ENCODE measurements around the gene DLG3. TPM values are rescaled to one million over a fixed set of nuclear protein-coding genes. Genes with fewer than 3 reads are reported as not detected.
A peak's percentile ranks its signal among the peaks of the same experiment; 100 is the strongest.

Gene DLG3
- total and polyA plus RNA-seq, 2 of the 8 experiments (the other 6 are each of a cell fraction or from before 2014, with no cell fraction given), result 29.2 to 63.8 TPM

DNA sequence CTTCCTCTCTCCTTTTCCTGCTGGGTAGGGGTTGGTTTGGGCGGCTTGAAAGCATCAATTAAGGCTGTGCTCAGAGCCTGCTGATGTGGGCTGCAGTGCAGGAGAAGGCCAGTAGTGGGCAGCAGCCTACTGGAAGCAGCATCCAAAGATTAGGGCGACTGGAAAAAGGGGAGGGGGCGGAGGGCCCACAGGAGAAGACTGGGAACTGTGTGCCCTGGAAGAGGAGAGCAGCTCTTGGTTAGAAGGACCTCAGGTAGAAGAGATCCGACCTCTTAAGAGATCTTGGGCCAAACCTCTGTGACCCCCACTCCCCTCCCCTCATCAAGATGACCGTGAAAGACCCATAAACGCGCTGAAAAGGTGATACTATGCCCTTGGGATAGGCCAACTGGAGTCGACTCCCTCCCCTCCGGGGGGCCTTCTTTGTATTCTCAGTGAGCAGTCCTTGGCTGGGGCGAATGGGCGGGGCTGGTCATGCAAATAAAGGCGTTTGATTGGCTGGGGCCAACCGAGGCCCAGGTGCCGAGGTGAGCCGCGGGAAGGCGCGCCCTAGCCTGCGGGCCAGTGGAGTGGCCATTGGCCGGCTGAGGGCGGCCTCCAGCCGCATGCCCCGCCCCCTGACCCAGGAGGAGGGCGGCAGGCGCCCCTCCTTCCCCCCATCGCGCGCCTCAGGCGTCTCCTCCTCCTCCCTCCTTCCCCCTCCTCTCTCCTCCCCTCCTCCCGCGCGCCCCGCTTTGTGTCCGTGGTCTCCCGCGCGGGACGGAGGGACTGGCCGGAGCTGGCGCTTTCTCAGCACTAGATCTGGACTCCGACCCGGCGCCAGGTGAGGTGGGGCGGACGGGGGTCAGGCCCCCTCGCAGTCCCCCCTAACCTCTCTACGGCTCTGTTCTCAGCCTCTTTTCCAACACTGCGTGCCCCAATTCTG is 10.1 kb downstream of the DLG3 start:
- H3K27me3 ChIP-seq (replicated peaks in 1 of 4; ENCODE audit: control insufficient read depth in 3 of 4, extremely low read depth in 1 of 4, insufficient read depth in 3 of 4, low read length in 3 of 4), result no peaks in the 10 kb centered on the region
- peaks cover 0 to 6% of the 10 kb centered on the region in 2 experiments for H4K20me1 ChIP-seq (replicated peaks in 1 of 2; ENCODE audit: control insufficient read depth in 1 of 2, insufficient read depth in 2 of 2, low read length in 2 of 2)
- peak overlapping the region in 3 of 4 experiments; percentile 82 to 92 (median 90); a peak in 6 of 7 replicates for H3K9ac ChIP-seq (replicated peaks in 1 of 4; ENCODE audit: extremely low read depth in 1 of 4, low read depth in 3 of 4, low read length in 3 of 4)
- no peaks in the 10 kb centered on the region; the same call in 1 of the 2 replicates for H3K79me1 ChIP-seq (ENCODE audit: low read depth, low read length)
- peaks cover 8% of the 10 kb centered on the region for H3K23me2 ChIP-seq (ENCODE audit: low read depth, low read length)
- no peak overlapping the region for H2BK12ac ChIP-seq (ENCODE audit: low read depth, low read length)
- ChIA-PET POLR2A (ENCODE audit: partially characterized antibody) (interaction anchor here (0.6 to 4.3 kb wide), 10 partner anchors 8 to 210 kb away, joined by 3 to 29 read pairs (median 3); no protein-coding TSS in a partner anchor), CTCF (ENCODE audit: partially characterized antibody) (interaction anchor here (0.8 to 2.1 kb wide), 5 partner anchors 19 to 37 kb away, joined by 3 to 7 read pairs (median 3); partner anchors contain the start of gene GDPD2)
- peak overlapping the region; percentile 93 for H3K27ac ChIP-seq (ENCODE audit: low read depth, low read length)
- peaks cover 0 to 15% (median 2%) of the 10 kb centered on the region in 4 experiments; a peak in 4 of 8 replicates for H3K36me3 ChIP-seq (ENCODE audit: control insufficient read depth in 2 of 4, insufficient read depth in 4 of 4, low read length in 3 of 4)
- H2AFZ ChIP-seq (ENCODE audit: low read length), result no peak overlapping the region; the same call in 1 of the 2 replicates
- H3K4me3 ChIP-seq (ENCODE audit: extremely low read depth in 1 of 4, insufficient read depth in 2 of 4, low read depth in 3 of 4, low read length in 4 of 4), result peak overlapping the region; percentile 66 to 94 (median 84)
- no peaks in the 10 kb centered on the region for H3K9me3 ChIP-seq (ENCODE audit: insufficient read depth in 2 of 2, low read depth in 1 of 2, low read length in 1 of 2)
- H3K79me2 ChIP-seq (ENCODE audit: control insufficient read depth in 1 of 2, insufficient read depth in 2 of 2, low read length in 2 of 2), result peaks cover 14 to 45% of the 10 kb centered on the region in 2 experiments
- H3K56ac ChIP-seq (replicated peaks; ENCODE audit: insufficient read length, low read depth, low read length), result peak overlapping the region; percentile 82
- peak overlapping the region; percentile 87 for H2BK120ac ChIP-seq (replicated peaks; ENCODE audit: low read depth, low read length)
- H4K5ac ChIP-seq (ENCODE audit: insufficient read length, low read depth, low read length), result peak overlapping the region; percentile 51
- no peak overlapping the region for H2BK15ac ChIP-seq (ENCODE audit: low read length)
- H4K91ac ChIP-seq (replicated peaks; ENCODE audit: insufficient read length, low read length), result peak overlapping the region; percentile 88
- 0% methylated on average over 6 of the region's 48 CpGs; no CpG with 5 or more reads in 1 of the 2 experiments for WGBS, 2 experiments (ENCODE audit: extremely low coverage in 1 of 2, insufficient coverage in 1 of 2, insufficient read length in 1 of 2, insufficient replicate concordance in 2 of 2, low coverage in 1 of 2, low lambda C conversion rate in 2 of 2, missing lambda C conversion rate in 1 of 2)
- H2BK20ac ChIP-seq (ENCODE audit: low read length), result no peak overlapping the region
- peak overlapping the region; percentile 60 for H3K18ac ChIP-seq (ENCODE audit: extremely low read depth, low read length)
- peak overlapping the region; percentile 90 for H4K8ac ChIP-seq (ENCODE audit: extremely low read depth, insufficient read depth, low read length)
- H3K4me1 ChIP-seq (replicated peaks in 1 of 4; ENCODE audit: control insufficient read depth in 3 of 4, insufficient read depth in 4 of 4, low read length in 3 of 4), result peaks cover 0 to 17% (median 5%) of the 10 kb centered on the region in 4 experiments; a peak in 6 of 7 replicates
- H3K14ac ChIP-seq (ENCODE audit: insufficient read length), result no peak overlapping the region
- no peak overlapping the region for H3K23ac ChIP-seq (ENCODE audit: insufficient read length)
- peak overlapping the region; percentile 72 to 87 for H3K4me2 ChIP-seq (ENCODE audit: insufficient read depth in 1 of 2, low read depth in 2 of 2, low read length in 2 of 2)
- no peak overlapping the region for H2AK5ac ChIP-seq (ENCODE audit: low read depth, low read length)
- peak; percentile 93 for FAIRE-seq
- H2BK5ac ChIP-seq (ENCODE audit: low read depth, low read length), result peak overlapping the region; percentile 81
- DNase-seq (ENCODE audit: low read depth in 1 of 2, low spot score in 2 of 2), result peak; percentile 85 to 86
- peak overlapping the region; percentile 78 for H3K4ac ChIP-seq (replicated peaks; ENCODE audit: insufficient read length, low read depth, low read length)
- TF ChIP-seq KDM1A (IDR thresholded peaks at IDR 0.05; ENCODE audit: borderline replicate concordance, low read length), result no peak
- no peak for TF ChIP-seq RNF2 (IDR thresholded peaks at IDR 0.05; ENCODE audit: borderline replicate concordance, low read depth, low read length, missing control alignments, poor library complexity, severe bottlenecking)
- no peak for TF ChIP-seq CBX5 (IDR thresholded peaks at IDR 0.05; ENCODE audit: low read depth, low read length)
- TF ChIP-seq, protein P1, sequence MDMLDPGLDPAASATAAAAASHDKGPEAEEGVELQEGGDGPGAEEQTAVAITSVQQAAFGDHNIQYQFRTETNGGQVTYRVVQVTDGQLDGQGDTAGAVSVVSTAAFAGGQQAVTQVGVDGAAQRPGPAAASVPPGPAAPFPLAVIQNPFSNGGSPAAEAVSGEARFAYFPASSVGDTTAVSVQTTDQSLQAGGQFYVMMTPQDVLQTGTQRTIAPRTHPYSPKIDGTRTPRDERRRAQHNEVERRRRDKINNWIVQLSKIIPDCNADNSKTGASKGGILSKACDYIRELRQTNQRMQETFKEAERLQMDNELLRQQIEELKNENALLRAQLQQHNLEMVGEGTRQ (IDR thresholded peaks at IDR 0.05; ENCODE audit: low read length), result no peak
- TF ChIP-seq SAP30 (IDR thresholded peaks at IDR 0.05; ENCODE audit: insufficient read depth, insufficient replicate concordance, low read length), result no peak
- TF ChIP-seq HDAC6 (IDR thresholded peaks at IDR 0.05; ENCODE audit: low read depth, low read length), result no peak
- TF ChIP-seq JUN (IDR thresholded peaks at IDR 0.05; ENCODE audit: low read depth, low read length), result no peak
- TF ChIP-seq CEBPB (IDR thresholded peaks at IDR 0.05; ENCODE audit: low read depth, low read length), result no peak
- TF ChIP-seq GTF2F1 (IDR thresholded peaks at IDR 0.05; ENCODE audit: borderline replicate concordance, low read depth, low read length), result no peak
